Measurements from ENCODE around the gene PLPP4.

DNA sequence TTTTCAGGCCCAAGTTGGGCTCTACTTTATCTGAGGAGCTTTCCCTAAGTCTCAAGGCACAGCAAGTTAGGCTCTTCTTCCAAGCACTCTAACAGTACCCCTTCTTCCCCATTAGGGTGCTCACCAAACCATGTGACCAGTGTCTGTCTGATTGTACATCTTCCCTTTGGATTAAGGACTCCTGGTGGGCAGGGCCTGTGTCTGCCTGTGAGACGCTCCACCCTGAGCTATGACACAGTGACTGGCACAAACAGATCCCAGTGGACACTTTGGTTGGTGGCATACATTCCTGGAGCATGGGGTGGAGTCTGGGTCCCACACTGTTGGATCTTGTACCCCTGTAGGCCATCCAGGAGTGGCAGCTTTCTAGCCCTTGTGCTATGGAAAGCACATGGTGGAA is 23.8 kb downstream of the PLPP4 start:
- TF ChIP-seq, protein P1, sequence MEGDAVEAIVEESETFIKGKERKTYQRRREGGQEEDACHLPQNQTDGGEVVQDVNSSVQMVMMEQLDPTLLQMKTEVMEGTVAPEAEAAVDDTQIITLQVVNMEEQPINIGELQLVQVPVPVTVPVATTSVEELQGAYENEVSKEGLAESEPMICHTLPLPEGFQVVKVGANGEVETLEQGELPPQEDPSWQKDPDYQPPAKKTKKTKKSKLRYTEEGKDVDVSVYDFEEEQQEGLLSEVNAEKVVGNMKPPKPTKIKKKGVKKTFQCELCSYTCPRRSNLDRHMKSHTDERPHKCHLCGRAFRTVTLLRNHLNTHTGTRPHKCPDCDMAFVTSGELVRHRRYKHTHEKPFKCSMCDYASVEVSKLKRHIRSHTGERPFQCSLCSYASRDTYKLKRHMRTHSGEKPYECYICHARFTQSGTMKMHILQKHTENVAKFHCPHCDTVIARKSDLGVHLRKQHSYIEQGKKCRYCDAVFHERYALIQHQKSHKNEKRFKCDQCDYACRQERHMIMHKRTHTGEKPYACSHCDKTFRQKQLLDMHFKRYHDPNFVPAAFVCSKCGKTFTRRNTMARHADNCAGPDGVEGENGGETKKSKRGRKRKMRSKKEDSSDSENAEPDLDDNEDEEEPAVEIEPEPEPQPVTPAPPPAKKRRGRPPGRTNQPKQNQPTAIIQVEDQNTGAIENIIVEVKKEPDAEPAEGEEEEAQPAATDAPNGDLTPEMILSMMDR (conservative IDR thresholded peaks at IDR 0.05), result no peak
- TF ChIP-seq EZH2 (IDR thresholded peaks at IDR 0.05; ENCODE audit: low read depth), result no peak

Measured in PC-9 (cell line).